AG09319 (cell line): ENCODE results near the gene NR2F6.

ENCODE experiments used
- DNase-seq: peaks from one replicate; pipeline ENCODE4 v3.0.0-alpha.2; 2010; ENCODE audit warnings: low read depth; ENCODE audit errors: extremely low read depth
- CTCF ChIP-seq: IDR thresholded peaks from 2 replicates; pipeline ENCODE4 v1.5.1; 2011; ENCODE audit warnings: low read depth, mild to moderate bottlenecking, inconsistent platforms, low read length, moderate library complexity

Gene NR2F6

GRCh38 chr19:17234911-17235299, 10.8 kb downstream of the NR2F6 start:
- no peak for TF ChIP-seq CTCF
- DNase-seq: no peak

- TF ChIP-seq CTCF: no peak
- DNase-seq: no peak
Observed at GRCh38 chr19:17232258-17232657, 13.5 kb downstream of the NR2F6 start.

- no peak for DNase-seq
- TF ChIP-seq CTCF: no peak
Observed at GRCh38 chr19:17229890-17230289, 15.8 kb downstream of the NR2F6 start.

- TF ChIP-seq CTCF: no peak
- DNase-seq: no peak
Observed at GRCh38 chr19:17227798-17228367, 17.8 kb downstream of the NR2F6 start.

GRCh38 chr19:17226002-17226933, 19.5 kb downstream of the NR2F6 start, which contains the start of gene OCEL1:
Gene OCEL1 (plus strand): TSS chr19:17226226. CDS start chr19:17226248, 22 bp downstream.
- peak; percentile 92 for DNase-seq
- TF ChIP-seq CTCF: no peak

- no peak for DNase-seq
- no peak for TF ChIP-seq CTCF
Observed at GRCh38 chr19:17225053-17225452, 20.7 kb downstream of the NR2F6 start.

- DNase-seq: peak; percentile 38
Observed at GRCh38 chr19:17220207-17220758, 25.4 kb downstream of the NR2F6 start.

More at GRCh38 chr19:17220207-17220758, 25.4 kb downstream of the NR2F6 start:
- TF ChIP-seq CTCF: no peak
